GM10266 (cell line): ENCODE data around the gene PNMA6F.
"Not testable (repeated sequence)": the region's sequence is repeated elsewhere in the genome, so short reads cannot be mapped to it uniquely, and the experiment has no call there.

Experiments
- DNase-seq: peaks from one replicate; pipeline ENCODE4 v3.0.0; 2012; ENCODE audit errors: extremely low spot score
- TF ChIP-seq, protein P1 (sequence below): IDR thresholded peaks from 2 replicates; pipeline ENCODE4 v1.5.1; 2012; ENCODE audit warnings: mild to moderate bottlenecking, low read depth; ENCODE audit not compliant: control insufficient read depth, insufficient read depth; ENCODE audit errors: missing control alignments

PNMA6F gene

GRCh38 chrX:153336121-153336894 is 14.7 kb upstream of the PNMA6F start:
- TF ChIP-seq, protein P1, sequence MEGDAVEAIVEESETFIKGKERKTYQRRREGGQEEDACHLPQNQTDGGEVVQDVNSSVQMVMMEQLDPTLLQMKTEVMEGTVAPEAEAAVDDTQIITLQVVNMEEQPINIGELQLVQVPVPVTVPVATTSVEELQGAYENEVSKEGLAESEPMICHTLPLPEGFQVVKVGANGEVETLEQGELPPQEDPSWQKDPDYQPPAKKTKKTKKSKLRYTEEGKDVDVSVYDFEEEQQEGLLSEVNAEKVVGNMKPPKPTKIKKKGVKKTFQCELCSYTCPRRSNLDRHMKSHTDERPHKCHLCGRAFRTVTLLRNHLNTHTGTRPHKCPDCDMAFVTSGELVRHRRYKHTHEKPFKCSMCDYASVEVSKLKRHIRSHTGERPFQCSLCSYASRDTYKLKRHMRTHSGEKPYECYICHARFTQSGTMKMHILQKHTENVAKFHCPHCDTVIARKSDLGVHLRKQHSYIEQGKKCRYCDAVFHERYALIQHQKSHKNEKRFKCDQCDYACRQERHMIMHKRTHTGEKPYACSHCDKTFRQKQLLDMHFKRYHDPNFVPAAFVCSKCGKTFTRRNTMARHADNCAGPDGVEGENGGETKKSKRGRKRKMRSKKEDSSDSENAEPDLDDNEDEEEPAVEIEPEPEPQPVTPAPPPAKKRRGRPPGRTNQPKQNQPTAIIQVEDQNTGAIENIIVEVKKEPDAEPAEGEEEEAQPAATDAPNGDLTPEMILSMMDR: no peak
- peak; percentile 44 for DNase-seq

DNA sequence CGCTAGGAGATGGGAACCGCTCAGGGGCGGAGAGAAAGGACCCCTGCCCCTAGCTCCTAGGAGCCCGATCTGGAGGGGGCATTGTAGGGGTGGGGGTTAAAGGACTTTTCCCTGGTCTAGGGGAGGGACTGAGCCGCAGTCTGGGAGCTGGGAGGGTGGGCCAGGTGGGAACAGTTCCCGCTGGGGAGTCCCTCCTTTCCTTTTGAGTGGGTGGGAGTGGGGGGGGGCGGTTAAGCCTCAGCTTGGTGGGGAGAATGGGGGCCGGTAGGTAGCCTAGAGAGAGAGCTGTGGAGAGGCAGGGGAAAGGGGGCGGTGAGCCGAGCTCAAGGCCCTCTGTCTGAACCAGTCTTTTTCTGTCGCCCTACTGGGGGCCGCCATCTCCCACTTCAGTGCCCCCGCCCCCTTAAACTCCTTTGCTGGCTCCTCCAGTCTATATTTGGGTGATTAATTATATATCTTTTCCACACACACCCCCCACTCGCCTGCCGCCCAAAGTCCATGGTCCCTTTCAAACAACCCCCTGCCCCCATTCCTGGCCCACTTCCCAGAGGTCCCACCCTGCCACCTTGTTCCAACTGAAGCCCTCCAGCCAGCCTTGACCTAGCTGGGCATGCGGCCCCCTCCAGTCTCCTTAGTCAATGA is 13.2 kb upstream of the PNMA6F start:
- TF ChIP-seq, protein P1: no peak
- DNase-seq: no peak

- peak; percentile 91 for DNase-seq
- TF ChIP-seq, protein P1: no peak
These were observed 12.5 kb upstream of the PNMA6F start, which contains the start of gene ZNF275 for GRCh38 chrX:153333821-153334653. ZNF275 (plus strand) TSS chrX:153334153; CDS start chrX:153336680, 2,527 bp downstream.

DNA sequence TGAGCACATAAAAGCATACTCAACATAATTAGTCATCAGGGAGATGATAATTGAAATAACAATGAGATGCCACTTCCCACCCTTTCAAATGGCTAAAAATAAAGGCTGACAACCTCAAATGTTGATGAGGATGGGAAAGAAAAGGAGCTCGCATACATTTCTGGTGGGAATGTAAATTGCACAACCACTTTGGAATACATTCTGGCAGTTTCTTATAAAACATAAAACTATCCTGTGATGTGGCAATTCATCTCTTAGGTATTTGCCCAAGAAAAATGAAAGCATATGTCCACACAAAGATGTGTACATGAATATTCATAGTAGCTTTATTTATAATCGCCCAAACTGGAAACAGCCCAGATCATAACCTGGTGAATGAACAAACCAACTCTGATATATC is 11.7 kb upstream of the PNMA6F start:
- DNase-seq: no peak
- TF ChIP-seq, protein P1: no peak

- DNase-seq: no peak
- TF ChIP-seq, protein P1: no peak
These were observed 6.0 kb upstream of the PNMA6F start for GRCh38 chrX:153327561-153327960.

GRCh38 chrX:153320555-153321184 is 897 bp downstream of the PNMA6F start:
- DNase-seq: no peak
- TF ChIP-seq, protein P1: no peak

GRCh38 chrX:153320047-153320443 is 1.5 kb downstream of the PNMA6F start:
- DNase-seq: not testable (repeated sequence)
